Upper lobe of left lung (tissue), 6 donors: ENCODE measurements around the gene SEMA3E. TPM values are rescaled to one million over a fixed set of nuclear protein-coding genes. Genes with fewer than 3 reads are reported as not detected.

Experiments used
- ATAC-seq, 2 donors: fragments of 200-7000 bp; cut with Tn5 transposase; one replicate each; pipeline ENCODE4 v1.9.1; 2022; ENCODE audit warnings: mild to moderate bottlenecking in 2 of 2, moderate library complexity in 2 of 2; ENCODE audit not compliant: low FRiP score in 2 of 2
- DNase-seq, 2 donors: peaks; one replicate each; pipeline ENCODE4 v3.0.0-alpha.2; 2019 to 2020
- H3K27ac ChIP-seq, 4 donors: fragments of 200-600 bp; sonication (generic); one replicate each; pipeline ENCODE4 v1.5.1; 2016 to 2019
- H3K27me3 ChIP-seq, 4 donors: fragments of 200-600 bp; sonication (generic); one replicate each; pipeline ENCODE4 v1.5.1; 2017 to 2019
- H3K36me3 ChIP-seq, 4 donors: fragments of 200-600 bp; sonication (generic); one replicate each; pipeline ENCODE4 v1.5.1; 2016 to 2019
- H3K4me1 ChIP-seq, 4 donors: fragments of 200-600 bp; sonication (generic); one replicate each; pipeline ENCODE4 v1.5.1; 2018 to 2019
- H3K4me3 ChIP-seq, 4 donors: fragments of 200-600 bp; sonication (generic); one replicate each; pipeline ENCODE4 v1.5.1; 2017 to 2019; ENCODE audit warnings: mild to moderate bottlenecking in 2 of 4, moderate library complexity in 1 of 4
- H3K9me3 ChIP-seq, 4 donors: fragments of 200-600 bp; sonication (generic); one replicate each; pipeline ENCODE4 v1.5.1; 2018 to 2019
- EP300 ChIP-seq, 4 donors: sonication (generic); formaldehyde crosslinking; IDR thresholded peaks; one replicate each; pipeline ENCODE4 v1.5.1; 2017; ENCODE audit warnings: antibody characterized with exemption in 4 of 4, control low read depth in 2 of 4
- POLR2A ChIP-seq, 4 donors: fragments of 450-650 bp; IDR thresholded peaks; one replicate each; pipeline ENCODE4 v1.5.1; 2016 to 2017; ENCODE audit warnings: antibody characterized with exemption in 4 of 4, mild to moderate bottlenecking in 2 of 4
- POLR2AphosphoS5 ChIP-seq, 2 donors: sonication (generic); formaldehyde crosslinking; IDR thresholded peaks; one replicate each; pipeline ENCODE4 v1.5.1; 2017; ENCODE audit warnings: antibody characterized with exemption in 2 of 2
- WGBS, 2 donors: methylation state at CpG; one replicate each; pipeline ENCODE4 v1.1.5; 2017 to 2018; 5-methylcytosine and 5-hydroxymethylcytosine counted together
- total RNA-seq, 6 donors: library from RNA; depleted of rRNA in 4 of 6; stranded (reverse); fragments of >200 nt in 4 of 6; gene quantifications; one replicate each; pipeline versions ENCODE4 v1.1.0 to v1.2.1, GENCODE V29; 2016 to 2021
- TF ChIP-seq, protein P1 (sequence below), 6 experiments: fragments of 450-650 bp in 4 of 6; fragments of 200-600 bp in 2 of 6; sonication (generic) in 2 of 6; IDR thresholded peaks; one replicate each; pipeline ENCODE4 v1.5.1; 2016 to 2019; ENCODE audit warnings: antibody characterized with exemption in 6 of 6
- donor health status: DM: no; HTN: no; CAD: no; lungs with moderate emphysema.
- donor health status: DM: no; HTN: yes; CAD: no; lungs with severe emphysema.

Gene SEMA3E
- total RNA-seq, 6 donors from 2014 or later, result under 0.01 to 14.2 (median 6.9) TPM

GRCh38 chr7:83457022-83457892 lies 191.7 kb downstream of the SEMA3E start:
- Histone ChIP-seq H3K4me3 (no peak overlapping the region), H3K9me3 (no peaks in the 10 kb centered on the region), H3K4me1 (no peaks in the 10 kb centered on the region), H3K27ac (no peak overlapping the region), H3K36me3 (no peaks in the 10 kb centered on the region), H3K27me3 (no peaks in the 10 kb centered on the region)
- DNase-seq (no peak), ATAC-seq (no peak)
- TF ChIP-seq EP300 (IDR thresholded peaks at IDR 0.05) (no peak), POLR2AphosphoS5 (IDR thresholded peaks at IDR 0.05) (no peak), POLR2A (IDR thresholded peaks at IDR 0.05) (no peak)
- TF ChIP-seq, protein P1, sequence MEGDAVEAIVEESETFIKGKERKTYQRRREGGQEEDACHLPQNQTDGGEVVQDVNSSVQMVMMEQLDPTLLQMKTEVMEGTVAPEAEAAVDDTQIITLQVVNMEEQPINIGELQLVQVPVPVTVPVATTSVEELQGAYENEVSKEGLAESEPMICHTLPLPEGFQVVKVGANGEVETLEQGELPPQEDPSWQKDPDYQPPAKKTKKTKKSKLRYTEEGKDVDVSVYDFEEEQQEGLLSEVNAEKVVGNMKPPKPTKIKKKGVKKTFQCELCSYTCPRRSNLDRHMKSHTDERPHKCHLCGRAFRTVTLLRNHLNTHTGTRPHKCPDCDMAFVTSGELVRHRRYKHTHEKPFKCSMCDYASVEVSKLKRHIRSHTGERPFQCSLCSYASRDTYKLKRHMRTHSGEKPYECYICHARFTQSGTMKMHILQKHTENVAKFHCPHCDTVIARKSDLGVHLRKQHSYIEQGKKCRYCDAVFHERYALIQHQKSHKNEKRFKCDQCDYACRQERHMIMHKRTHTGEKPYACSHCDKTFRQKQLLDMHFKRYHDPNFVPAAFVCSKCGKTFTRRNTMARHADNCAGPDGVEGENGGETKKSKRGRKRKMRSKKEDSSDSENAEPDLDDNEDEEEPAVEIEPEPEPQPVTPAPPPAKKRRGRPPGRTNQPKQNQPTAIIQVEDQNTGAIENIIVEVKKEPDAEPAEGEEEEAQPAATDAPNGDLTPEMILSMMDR (IDR thresholded peaks at IDR 0.05), result no peak
- 51 to 57% methylated on average over 5 of the region's 5 CpGs for WGBS, 2 donors

DNA sequence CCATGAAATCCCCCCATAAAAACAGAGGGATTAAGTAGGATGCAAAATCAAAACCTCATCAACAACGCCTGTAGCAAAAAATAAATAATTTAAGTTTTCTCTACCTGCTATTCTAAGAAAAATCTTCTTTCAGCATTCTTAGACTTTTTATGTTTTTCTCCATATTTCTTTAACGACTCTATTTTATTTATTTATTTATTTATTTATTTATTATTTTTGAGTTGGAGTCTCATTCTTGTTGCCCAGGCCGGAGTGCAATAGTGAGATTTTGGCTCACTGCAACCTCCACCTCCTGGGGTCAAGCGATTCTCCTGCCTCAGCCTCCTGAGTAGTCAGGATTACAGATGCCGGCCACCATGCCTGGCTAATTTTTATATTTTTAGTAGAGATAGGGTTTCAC lies 192.5 kb downstream of the SEMA3E start:
- Histone ChIP-seq H3K27me3 (no peaks in the 10 kb centered on the region), H3K4me1 (no peaks in the 10 kb centered on the region), H3K27ac (no peak overlapping the region), H3K4me3 (no peak overlapping the region), H3K9me3 (no peaks in the 10 kb centered on the region), H3K36me3 (no peaks in the 10 kb centered on the region)
- TF ChIP-seq POLR2A (IDR thresholded peaks at IDR 0.05), result no peak
- no peak for TF ChIP-seq POLR2AphosphoS5 (IDR thresholded peaks at IDR 0.05)
- TF ChIP-seq, protein P1 (IDR thresholded peaks at IDR 0.05), result no peak
- TF ChIP-seq EP300 (IDR thresholded peaks at IDR 0.05), result no peak
- 91 to 92% methylated on average over 5 of the region's 5 CpGs for WGBS, 2 donors
- no peak for ATAC-seq
- DNase-seq, result no peak

GRCh38 chr7:83455612-83456011 lies 193.3 kb downstream of the SEMA3E start:
- WGBS, 2 donors, result 76 to 77% methylated on average over 5 of the region's 5 CpGs
- TF ChIP-seq POLR2A (IDR thresholded peaks at IDR 0.05) (no peak), POLR2AphosphoS5 (IDR thresholded peaks at IDR 0.05) (no peak), EP300 (IDR thresholded peaks at IDR 0.05) (no peak)
- no peak for DNase-seq

GRCh38 chr7:83452256-83452655 lies 196.7 kb downstream of the SEMA3E start:
- H3K36me3 ChIP-seq, result no peaks in the 10 kb centered on the region
- 56 to 89% methylated on average over 2 of the region's 2 CpGs for WGBS, 2 donors
- no peaks in the 10 kb centered on the region for H3K4me1 ChIP-seq
- no peak for ATAC-seq
- no peak overlapping the region for H3K27ac ChIP-seq
- H3K27me3 ChIP-seq, result no peaks in the 10 kb centered on the region
- no peak for DNase-seq
- TF ChIP-seq, protein P1 (IDR thresholded peaks at IDR 0.05), result no peak
- TF ChIP-seq POLR2A (IDR thresholded peaks at IDR 0.05) (no peak), EP300 (IDR thresholded peaks at IDR 0.05) (no peak)
- H3K4me3 ChIP-seq, result no peak overlapping the region
- H3K9me3 ChIP-seq, result no peaks in the 10 kb centered on the region

More at GRCh38 chr7:83455612-83456011, 193.3 kb downstream of the SEMA3E start:
- H3K9me3 ChIP-seq, result no peaks in the 10 kb centered on the region
- H3K27me3 ChIP-seq, result no peaks in the 10 kb centered on the region
- no peaks in the 10 kb centered on the region for H3K4me1 ChIP-seq
- no peaks in the 10 kb centered on the region for H3K36me3 ChIP-seq
- H3K27ac ChIP-seq, result no peak overlapping the region
- ATAC-seq, result no peak
- H3K4me3 ChIP-seq, result no peak overlapping the region

GRCh38 chr7:83451501-83452045 lies 197.4 kb downstream of the SEMA3E start:
- Histone ChIP-seq H3K27ac (no peak overlapping the region), H3K36me3 (no peaks in the 10 kb centered on the region), H3K9me3 (no peaks in the 10 kb centered on the region), H3K4me1 (no peaks in the 10 kb centered on the region), H3K4me3 (no peak overlapping the region), H3K27me3 (no peaks in the 10 kb centered on the region)
- WGBS, 2 donors, result 33 to 41% methylated on average over 4 of the region's 4 CpGs
- TF ChIP-seq POLR2AphosphoS5 (IDR thresholded peaks at IDR 0.05), result no peak
- ATAC-seq (no peak), DNase-seq (no peak)
